ENCODE data around the gene SAPCD2.

- TF ChIP-seq CTCF (conservative IDR thresholded peaks at IDR 0.05; ENCODE audit: low read depth, low read length) (no peak), EZH2 (IDR thresholded peaks at IDR 0.05; ENCODE audit: borderline replicate concordance, low read depth, low read length, poor library complexity, severe bottlenecking) (no peak)
Measured at GRCh38 chr9:137099231-137099630, 28.9 kb upstream of the SAPCD2 start.
